Germinal center (tissue), 1 donor: ENCODE measurements around the gene LRRC4C.

ENCODE experiments used
- DNase-seq: peaks from one replicate; pipeline ENCODE4 v3.0.0; 2012; ENCODE audit warnings: mixed read lengths, low spot score

LRRC4C gene

DNA sequence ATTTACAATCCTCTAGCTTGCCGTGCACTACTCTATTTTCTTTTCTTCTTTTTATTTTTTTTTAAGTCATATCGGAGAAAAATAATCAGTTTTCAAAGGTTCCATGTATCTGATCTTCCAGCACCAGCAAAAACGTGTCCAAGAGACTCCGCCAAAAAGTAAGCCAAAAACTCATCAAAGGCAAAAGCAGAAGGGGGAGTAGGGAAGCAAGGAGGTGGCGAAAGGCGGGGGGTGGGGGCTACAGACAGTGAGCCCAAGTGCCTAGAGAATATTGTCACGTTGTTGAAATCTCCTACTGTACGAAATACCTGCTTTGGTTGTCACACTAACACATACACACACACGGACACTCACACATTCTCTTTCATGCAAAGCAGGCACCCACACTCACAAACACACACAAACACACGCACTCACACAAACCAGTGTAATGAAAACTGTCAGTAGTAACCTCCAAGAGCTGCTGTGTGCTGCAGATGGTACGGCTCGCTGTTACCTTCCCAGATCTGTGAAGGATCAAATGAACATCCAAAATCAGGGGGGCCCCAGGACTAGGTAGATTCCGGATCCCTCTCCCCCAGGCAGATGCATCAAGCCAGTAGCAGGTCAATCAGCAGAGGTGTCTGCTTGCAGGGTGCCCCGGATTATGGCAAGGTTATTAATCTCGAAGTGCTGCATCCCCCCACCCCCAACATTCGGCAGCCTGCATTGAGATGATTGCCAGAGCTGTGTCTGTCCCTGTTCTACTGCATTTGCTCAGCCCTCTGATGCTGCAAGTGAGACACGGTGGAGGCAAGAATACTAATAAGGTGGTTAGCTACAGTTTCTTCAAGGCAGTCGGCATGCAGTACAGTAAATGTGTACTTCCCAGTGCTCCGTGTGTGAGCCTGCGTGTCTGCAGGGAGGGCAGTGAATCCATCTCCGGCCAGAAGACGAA is at the start of gene LRRC4C:
TSS of gene LRRC4C (minus strand) at position 188 of the 937 bp plus-strand sequence.
- DNase-seq, result no peak

DNA sequence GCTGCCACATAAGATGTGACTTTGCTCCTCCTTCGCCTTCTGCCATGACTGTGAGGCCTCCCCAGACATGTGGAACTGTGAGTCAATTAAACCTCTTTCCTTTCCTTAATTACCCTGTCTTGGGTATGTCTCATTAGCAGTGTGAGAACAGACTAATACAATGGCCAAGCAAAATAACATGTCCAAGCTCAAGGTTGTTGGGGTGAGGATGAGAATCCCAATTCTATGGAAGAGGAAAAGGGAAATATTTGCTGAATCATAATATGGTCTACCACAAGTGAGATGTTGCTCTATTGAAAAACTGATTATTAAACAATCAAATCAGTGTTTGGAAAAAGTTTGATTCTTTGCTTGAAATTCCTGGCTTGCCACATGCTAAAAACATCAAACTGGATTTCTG is 48.7 kb upstream of the LRRC4C start:
- DNase-seq, result no peak

DNA sequence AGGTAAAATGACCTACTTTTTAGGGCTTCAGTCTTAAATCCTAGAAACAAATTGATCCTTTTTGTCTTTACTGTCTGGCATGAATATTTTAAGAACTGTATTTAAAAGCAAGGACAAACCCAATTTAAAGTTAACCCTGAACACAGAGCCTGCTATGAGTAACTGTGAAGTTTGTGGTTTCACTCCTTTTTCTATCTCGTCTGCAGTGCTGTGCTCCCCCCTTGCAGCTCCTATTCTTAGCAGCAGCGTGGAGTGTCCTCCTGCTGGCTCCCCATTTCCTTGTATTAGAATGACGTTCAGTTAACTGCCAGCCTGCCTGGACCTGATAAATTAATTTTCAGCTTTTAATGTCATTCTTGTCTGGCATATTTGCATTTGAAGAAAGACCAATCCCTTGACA is 40.0 kb upstream of the LRRC4C start:
- DNase-seq, result no peak

DNA sequence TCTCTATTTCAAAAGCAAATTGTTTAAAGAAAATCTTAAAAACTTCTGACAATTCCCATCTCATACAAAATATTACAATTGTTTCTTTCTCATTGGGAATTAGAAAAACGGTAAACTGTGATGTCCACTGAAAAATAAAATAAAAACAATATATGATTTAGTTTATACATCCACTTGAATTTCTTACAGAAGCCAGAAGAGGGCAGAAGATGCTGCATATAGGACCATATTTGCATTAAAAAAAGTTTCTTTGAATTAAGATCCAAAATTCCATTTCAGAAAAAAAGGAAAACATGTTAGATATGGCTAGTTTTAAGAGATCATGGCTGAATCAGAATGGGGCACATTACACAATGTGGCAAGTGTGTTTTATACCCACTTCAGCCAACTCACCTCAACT is 39.3 kb upstream of the LRRC4C start:
- no peak for DNase-seq

DNA sequence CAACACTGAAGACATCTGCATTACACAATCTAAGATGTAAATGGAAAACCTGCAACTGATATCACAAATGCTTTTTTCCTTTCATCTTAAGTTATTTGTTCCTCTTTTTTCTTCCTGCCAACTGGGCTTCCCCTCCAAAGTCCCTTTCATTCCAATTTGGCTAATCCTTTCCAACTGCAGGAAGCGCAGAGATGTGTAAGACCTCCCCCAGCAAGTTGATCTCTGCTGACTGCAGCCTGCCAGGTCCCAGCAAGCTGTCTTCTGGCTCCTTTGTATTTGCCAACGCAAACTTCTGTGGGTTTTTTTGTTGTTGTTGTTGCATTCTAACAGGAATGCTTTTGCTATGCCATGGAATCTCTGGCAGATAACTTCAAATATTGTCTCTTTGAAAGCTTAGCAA is 38.5 kb upstream of the LRRC4C start:
- DNase-seq, result no peak

DNA sequence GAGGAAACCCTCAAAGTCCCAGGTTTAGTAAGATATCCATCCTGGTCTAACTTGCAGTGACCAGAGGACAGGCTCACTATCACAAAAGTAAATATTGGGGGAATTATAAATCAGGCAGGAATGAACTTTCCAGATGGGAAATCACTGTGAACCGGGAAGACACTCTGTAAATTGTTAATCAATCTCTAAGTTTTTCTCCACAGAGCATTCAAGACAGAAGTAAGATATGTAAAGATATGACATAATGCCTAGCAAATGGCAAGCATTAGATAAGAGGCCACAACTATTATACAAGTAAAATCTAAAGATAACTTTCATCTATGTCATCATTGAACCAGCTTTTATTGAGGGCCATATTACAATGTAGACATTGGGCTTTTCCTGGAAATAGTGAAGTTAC is 35.3 kb upstream of the LRRC4C start:
- no peak for DNase-seq

DNA sequence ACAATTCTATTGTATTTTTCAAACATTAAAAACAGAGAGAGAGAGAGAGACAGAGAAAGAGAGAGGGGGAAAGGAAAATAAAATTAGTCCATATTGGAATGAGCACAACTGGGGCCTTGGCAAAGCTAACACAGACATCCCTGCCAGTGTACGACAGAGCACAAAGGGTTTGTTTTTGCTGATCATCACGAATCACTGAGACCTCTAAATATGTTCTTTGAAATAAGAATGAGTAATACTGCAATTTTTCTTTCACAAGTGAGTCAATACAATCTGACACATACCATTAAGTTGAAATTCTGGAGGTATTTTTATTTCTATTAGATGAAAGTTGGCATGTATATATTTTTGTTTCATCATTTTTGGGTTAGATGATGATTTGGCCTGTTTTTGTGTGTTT is 27.0 kb upstream of the LRRC4C start:
- no peak for DNase-seq

DNA sequence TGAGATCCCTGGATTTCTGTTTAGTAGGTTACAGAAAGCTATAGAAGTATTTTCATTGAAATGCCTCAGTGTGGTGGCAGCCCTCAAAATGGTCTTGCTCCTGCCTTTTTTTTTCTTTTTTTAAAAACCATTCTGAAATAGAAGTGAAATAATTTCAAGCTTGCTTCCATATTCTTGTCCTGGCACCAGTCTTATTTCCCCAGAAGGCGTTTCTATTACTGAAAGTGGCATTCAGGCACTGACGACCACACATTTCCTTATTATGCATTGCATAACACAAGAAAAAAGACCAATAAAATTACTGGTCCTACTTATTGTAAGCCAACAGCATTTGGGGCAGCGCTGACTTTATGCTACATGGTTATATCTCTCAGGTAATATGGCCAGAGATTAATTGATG is 24.5 kb upstream of the LRRC4C start:
- no peak for DNase-seq

DNA sequence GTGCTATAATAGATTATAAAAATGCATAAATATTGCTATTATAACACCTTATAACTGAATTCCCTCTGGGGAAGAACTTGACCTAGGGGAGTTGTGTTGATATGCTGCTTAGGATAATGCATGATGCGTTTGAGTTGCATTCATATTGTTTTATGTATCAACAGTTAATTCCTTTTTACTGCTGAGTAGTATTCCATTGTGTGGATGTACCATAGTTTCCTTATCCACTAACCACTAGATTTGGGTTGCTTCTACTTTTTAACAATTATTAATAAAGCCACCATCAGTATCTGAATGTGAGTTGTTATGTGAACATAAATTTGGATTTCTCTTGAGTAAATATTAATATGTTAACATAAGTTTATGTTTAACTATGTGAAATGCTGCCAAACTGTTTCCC is 19.7 kb upstream of the LRRC4C start:
- DNase-seq, result no peak

DNA sequence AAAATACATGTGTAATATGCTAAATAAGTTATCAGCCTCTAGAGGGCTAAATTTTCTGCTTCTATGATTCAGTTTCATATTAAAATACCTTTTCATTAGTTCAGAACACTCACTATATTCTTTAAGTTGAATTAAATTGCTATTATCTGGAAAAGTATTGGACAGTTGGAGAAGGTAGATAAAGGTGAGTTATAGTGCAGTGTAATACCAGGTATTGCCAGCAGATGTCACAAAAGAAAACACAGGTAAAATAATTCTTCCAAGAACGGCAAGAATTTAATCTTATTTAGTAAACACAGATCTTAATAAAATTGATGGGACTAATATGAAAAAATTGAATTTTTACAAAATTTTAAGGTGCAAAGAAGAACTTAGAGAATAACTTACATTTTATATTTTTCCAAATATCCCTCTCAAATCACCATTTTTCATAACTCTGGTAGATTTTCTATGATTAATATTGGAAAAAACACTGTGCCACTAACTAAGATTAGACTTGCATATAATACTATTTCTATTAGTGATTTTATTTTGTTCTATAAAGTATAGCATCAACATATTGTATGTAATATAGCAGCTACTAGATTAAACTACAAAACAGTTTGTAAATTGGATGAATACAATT is 1.7 kb upstream of the LRRC4C start:
- no peak for DNase-seq

DNA sequence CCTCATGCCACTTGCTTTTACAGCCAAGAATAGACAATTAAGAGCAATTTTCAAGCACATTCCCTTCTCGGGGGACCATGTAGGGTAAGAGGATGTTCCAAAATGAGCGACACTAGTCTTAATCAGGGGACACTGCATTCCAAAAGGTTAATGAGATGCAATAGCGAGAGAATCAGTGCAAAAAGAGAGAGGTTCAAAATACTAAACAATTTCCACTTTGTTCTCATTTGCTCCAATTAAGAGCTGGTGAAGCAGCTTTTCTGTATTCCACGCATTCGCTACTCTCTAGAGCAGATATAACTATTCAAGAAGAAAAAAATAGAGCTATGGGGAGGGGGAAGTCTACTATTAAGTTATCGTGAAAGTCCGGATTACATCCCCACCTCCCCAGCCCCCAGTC is 811 bp downstream of the LRRC4C start:
- DNase-seq, result no peak

DNA sequence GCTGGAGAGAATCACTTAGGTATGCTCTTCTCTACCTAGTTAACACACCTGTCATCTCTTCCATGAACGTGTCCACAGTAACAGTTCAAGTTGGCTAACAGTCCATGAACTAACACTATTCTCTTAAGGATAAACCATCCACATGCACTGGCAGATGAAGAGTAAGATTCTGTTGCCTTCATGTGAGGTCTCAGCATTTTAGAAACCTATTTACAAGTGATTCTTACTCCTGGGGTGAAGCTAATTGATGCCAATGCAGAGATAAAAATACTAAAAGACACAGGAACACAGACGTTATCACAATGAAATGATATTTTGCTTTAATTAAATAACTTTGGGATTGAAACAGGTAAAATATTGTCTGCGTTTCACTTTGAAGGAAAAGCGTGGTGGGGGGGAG is 1.3 kb downstream of the LRRC4C start:
- no peak for DNase-seq

DNA sequence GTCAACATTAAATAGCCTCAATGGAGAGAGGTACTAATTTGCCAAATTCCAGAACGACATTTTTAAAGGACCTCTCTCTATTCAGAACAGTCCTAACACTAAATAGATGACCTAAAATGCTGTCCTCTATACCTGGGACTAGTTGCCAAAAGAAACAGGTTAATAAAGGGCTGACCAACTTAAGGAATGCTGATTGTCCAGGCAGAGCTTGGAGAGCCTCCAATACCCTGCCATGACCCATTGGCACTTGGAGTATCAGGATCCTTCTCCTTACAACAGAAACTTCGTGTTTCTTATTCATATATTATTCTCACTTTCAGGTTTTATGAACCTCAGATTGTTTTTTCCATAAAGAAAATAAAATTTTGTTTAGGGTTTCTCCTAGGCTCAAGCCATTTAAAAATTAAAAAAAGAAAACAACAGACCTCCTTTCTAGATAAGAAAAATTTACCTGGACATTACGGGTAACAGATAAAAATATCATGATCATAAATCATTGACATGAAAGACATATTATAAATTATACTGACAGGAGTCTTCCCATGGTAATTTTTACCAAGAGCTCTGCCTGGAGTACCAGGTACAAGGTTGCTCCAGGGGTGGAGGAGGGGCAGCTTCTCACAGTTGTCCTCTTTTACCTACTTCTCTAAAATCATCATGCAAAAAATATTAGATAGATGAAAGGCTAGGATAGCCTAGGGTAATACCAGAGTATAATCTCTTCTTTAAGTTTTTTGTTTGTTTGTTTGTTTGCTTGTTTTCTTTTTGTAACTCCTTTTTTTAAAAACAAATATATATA is 2.0 kb downstream of the LRRC4C start:
- no peak for DNase-seq

DNA sequence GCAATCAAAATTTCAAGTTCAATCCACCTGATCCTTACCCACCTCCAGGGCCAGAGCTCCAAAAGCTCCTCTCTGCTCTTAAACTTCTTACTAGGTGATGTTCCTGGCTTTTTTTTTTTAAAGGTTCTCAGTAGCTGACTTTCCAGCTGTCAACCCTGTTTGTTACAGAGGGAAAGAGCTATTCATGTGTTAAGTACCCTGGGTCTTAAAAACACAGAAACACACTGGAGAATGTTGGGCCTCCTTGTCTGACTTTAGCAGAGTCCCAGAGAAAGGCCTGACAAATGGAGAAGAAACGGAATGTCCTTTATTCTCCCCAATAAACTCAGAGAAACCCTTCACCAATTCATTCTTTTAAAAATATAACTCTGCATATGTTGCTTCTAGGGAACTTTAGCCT is 3.2 kb downstream of the LRRC4C start:
- DNase-seq, result no peak

DNA sequence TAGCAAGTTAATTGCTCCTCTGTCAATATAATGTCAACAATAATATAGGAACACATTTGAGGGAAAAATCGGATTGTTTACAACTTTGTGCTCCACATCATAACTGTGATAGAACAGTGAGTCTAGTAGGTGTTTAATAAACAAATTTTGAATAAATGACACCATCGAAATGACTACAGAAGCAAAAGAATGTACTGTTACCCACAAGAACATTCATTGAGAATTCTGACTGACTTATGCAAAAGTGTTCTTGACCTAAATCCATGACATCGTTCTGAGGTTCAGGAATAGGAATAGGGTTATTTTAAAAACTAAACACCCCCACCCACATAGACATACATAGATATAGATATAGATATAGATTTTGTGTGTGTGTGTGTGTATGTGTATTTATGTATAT is 8.4 kb downstream of the LRRC4C start:
- no peak for DNase-seq

DNA sequence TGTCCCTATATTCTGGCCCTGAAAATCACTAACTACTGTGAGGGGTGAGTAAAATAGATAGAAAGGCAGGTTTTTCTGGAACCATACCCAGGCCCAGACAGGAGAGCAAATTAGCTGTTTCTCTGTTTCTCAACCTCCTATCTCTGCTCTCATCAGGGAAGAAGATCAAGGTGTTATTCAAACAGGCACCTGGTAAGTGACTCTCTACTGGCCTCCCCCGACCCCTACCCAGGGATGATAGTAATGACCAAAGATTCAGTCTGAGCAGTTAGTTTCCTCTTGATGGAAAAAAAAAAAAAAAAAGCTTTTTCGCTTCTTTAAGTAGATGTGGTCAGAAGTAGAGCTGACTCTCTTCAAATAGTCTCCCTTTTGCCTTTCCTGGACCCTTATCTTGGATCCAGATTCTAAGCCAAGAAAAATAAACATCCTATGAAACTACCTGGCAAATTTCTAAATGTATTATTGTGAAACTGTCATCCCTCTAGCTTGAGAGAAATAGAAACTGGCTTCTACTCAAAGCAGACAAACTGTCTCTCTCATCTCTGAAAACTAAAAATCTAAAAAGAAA is 9.9 kb downstream of the LRRC4C start:
- DNase-seq, result no peak

DNA sequence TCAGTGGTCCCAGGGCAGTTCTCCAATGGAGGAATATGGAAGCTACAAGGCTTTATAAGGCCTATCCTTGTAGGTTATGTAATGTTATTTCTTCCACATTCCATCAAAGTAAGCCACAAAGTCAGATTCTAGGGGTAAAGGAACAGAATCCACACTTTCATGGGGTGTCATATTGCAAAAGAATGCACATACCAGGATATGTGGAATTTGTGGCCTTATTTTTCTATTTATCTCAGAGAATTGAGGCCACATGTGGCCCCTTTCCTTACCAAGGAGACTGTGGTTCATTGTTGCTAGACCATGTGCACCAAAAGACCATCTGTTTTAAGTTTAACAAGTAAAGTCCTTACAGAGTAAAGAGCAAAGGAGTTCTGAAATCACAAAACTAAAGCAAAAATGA is 12.9 kb downstream of the LRRC4C start:
- DNase-seq, result no peak

DNA sequence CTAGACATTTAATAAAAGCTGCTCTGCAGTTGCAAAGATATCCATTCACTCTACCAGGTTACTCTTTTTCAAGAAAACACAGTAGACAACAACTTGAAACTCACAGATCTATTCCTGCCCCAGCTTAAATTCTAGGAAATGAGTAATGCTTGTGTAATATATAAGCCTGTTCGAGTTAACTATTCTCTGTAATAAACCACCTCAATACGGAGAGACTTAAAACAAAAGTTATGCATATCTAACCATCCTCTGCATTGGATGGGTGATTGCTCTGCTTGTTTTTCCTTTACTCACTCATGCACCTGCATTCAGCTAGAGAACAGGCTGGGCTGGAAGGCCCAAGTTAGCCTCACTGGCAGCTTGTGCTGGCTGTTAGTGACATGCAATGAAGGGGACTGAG is 13.3 kb downstream of the LRRC4C start:
- DNase-seq, result no peak

DNA sequence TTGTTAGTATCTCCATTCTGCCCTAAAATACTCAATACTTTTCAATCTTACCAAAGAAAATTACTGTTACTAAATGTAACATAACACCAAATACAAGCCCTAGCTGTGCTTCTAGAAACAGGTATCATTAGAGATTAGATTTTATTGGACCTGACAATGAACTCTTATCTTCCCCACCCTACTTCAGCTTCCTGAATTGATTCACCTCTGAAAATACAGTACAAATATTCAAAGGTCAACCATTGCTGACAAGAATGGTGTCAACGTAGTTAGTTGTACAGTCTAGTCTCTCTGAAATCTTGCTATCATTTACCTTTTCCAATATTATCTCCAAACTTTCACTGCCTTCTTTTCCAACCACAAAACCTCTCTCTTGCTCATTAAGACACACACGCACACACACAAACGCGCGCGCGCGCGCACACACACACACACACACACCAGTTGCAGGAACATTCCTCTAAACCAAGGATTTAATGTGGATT is 22.4 kb downstream of the LRRC4C start:
- DNase-seq, result no peak

DNA sequence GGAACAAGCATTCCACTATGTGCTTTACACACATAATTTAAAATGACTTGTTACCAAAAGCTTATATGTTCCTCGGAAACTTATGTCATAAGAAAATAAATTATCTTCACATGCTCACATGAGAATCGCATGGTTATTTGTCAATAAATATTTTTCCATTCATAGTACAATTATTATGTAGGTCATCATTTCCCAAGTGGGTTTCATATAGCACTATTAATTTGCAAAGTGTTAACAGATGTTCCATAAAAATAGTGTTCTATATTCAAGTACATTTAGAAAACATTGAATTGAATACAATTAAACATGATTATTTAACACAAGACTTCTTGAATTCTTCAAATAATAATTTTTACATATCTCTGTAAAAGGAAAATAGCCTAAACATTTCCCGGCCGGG is 23.9 kb downstream of the LRRC4C start:
- no peak for DNase-seq

DNA sequence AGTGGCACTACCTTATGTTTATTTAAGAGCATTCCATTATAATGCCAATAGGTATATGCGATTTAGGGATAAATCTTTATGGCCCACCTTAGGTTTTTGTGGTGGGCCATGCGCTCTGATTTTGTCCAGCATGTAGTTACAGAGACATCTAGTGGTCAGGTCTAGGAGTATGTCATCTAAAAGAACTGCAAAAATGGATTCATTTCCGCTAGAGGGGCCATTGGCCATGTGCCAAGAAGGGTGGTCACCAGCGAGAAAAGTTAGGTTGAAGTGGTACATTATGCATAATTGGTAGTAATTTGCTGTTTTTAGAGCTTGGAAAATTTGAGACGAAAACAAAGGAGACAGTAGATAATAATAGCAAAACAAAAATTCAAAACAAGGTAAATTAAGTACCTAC is 27.7 kb downstream of the LRRC4C start:
- no peak for DNase-seq

DNA sequence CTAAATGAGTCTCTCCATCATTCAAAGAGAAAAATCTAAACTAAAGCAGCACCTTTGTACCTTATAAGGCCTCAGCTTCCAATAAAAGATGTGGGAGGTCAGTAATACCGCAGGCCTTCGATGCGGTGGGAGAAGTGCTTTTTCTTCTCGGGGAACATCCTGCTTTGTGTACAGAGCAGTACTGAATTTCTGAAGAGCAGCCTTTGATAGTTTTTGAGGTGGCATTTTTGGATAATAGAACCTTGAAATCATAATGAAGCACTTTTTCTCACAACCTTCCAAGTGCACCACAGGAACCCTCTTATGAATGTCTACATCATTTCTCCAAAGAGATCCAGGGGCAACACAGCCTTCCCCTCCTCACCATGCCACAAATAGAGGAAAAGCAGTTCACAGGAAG is 39.6 kb downstream of the LRRC4C start:
- DNase-seq, result no peak
